IPS DF 4.7 (cell line): ENCODE results near the gene KLF15.

Experiments used
- DNase-seq: peaks from one replicate; pipeline ENCODE4 v3.0.0-alpha.2; 2013; ENCODE audit warnings: low spot score; ENCODE audit errors: extremely low read depth

Gene KLF15

GRCh38 chr3:126360714-126361060 lies 3.5 kb upstream of the KLF15 start:
- DNase-seq: no peak

- no peak for DNase-seq
Observed at GRCh38 chr3:126360046-126360713, 3.0 kb upstream of the KLF15 start.

- DNase-seq: no peak
Observed at GRCh38 chr3:126358816-126359181, 1.6 kb upstream of the KLF15 start.

- DNase-seq: no peak
Observed at GRCh38 chr3:126358038-126358815, 1.0 kb upstream of the KLF15 start.

GRCh38 chr3:126356373-126357264 lies 589 bp downstream of the KLF15 start:
- DNase-seq: no peak

- DNase-seq: no peak
Observed at GRCh38 chr3:126355777-126356372, 1.3 kb downstream of the KLF15 start.

- DNase-seq: no peak
Observed at GRCh38 chr3:126355251-126355650, 2.0 kb downstream of the KLF15 start.

- no peak for DNase-seq
Observed at GRCh38 chr3:126354776-126355175, 2.4 kb downstream of the KLF15 start.

GRCh38 chr3:126353694-126354321 lies 3.4 kb downstream of the KLF15 start:
- DNase-seq: no peak

- no peak for DNase-seq
Observed at GRCh38 chr3:126352476-126353454, 4.4 kb downstream of the KLF15 start.

- no peak for DNase-seq
Observed at GRCh38 chr3:126351771-126352475, 5.3 kb downstream of the KLF15 start.

GRCh38 chr3:126351086-126351770 lies 6.0 kb downstream of the KLF15 start:
- DNase-seq: no peak

- no peak for DNase-seq
Observed at GRCh38 chr3:126350502-126351085, 6.6 kb downstream of the KLF15 start.

- no peak for DNase-seq
Observed at GRCh38 chr3:126349611-126350501, 7.4 kb downstream of the KLF15 start.

GRCh38 chr3:126349071-126349470 lies 8.1 kb downstream of the KLF15 start:
- no peak for DNase-seq

- DNase-seq: no peak
Observed at GRCh38 chr3:126348308-126348920, 8.8 kb downstream of the KLF15 start.

GRCh38 chr3:126347543-126348161 lies 9.6 kb downstream of the KLF15 start:
- no peak for DNase-seq
